ENCODE measurements around the gene CCDC152. TPM values are rescaled to one million over a fixed set of nuclear protein-coding genes. Genes with fewer than 3 reads are reported as not detected.

The CCDC152 gene
- total and polyA plus RNA-seq, 2 of the 13 experiments (the other 11 are each of a cell fraction or from before 2014, with no cell fraction given), result 0.20 to 0.36 TPM

DNA sequence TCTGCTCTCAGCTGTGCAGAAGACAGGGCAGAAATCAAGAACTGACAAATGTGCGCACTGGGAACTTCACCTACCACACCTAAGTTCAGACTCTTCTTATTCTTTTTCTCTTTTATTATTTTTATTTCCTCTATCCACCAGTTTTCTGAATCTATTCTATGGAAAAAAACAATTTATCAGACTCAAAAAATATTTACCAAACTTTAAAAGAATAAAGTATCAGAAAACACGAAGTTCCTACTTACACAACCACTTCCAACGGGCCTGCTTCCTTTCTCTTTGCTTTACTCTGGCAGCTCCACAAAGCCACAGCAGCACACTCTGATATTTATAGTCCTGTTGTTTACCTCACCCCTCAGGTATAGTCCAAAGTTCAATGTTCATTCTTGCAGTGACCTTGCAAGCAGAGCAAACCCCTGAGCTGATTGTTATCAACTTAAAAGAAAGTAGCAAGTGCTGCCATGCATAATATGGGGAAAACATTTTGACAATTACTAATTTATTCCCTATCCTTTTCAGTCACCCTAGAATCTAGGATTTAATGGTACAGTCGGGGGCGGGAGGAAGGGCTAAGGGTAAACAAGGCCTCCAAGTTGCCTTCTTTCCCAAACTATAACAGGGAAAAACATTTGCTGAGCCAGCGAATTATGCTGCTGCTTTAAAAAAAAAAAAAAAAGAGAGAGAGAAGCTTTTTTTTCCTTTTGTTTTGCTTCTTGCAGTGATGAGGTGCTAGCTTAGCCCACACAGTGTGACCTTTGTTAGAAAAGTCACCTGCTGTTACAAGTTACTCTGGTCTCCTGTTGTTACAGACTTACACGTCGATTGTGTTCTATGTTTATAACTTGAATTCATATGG, 55.2 kb downstream of the CCDC152 start, which contains the start of gene SELENOP (continued):
- TF ChIP-seq, protein P1, sequence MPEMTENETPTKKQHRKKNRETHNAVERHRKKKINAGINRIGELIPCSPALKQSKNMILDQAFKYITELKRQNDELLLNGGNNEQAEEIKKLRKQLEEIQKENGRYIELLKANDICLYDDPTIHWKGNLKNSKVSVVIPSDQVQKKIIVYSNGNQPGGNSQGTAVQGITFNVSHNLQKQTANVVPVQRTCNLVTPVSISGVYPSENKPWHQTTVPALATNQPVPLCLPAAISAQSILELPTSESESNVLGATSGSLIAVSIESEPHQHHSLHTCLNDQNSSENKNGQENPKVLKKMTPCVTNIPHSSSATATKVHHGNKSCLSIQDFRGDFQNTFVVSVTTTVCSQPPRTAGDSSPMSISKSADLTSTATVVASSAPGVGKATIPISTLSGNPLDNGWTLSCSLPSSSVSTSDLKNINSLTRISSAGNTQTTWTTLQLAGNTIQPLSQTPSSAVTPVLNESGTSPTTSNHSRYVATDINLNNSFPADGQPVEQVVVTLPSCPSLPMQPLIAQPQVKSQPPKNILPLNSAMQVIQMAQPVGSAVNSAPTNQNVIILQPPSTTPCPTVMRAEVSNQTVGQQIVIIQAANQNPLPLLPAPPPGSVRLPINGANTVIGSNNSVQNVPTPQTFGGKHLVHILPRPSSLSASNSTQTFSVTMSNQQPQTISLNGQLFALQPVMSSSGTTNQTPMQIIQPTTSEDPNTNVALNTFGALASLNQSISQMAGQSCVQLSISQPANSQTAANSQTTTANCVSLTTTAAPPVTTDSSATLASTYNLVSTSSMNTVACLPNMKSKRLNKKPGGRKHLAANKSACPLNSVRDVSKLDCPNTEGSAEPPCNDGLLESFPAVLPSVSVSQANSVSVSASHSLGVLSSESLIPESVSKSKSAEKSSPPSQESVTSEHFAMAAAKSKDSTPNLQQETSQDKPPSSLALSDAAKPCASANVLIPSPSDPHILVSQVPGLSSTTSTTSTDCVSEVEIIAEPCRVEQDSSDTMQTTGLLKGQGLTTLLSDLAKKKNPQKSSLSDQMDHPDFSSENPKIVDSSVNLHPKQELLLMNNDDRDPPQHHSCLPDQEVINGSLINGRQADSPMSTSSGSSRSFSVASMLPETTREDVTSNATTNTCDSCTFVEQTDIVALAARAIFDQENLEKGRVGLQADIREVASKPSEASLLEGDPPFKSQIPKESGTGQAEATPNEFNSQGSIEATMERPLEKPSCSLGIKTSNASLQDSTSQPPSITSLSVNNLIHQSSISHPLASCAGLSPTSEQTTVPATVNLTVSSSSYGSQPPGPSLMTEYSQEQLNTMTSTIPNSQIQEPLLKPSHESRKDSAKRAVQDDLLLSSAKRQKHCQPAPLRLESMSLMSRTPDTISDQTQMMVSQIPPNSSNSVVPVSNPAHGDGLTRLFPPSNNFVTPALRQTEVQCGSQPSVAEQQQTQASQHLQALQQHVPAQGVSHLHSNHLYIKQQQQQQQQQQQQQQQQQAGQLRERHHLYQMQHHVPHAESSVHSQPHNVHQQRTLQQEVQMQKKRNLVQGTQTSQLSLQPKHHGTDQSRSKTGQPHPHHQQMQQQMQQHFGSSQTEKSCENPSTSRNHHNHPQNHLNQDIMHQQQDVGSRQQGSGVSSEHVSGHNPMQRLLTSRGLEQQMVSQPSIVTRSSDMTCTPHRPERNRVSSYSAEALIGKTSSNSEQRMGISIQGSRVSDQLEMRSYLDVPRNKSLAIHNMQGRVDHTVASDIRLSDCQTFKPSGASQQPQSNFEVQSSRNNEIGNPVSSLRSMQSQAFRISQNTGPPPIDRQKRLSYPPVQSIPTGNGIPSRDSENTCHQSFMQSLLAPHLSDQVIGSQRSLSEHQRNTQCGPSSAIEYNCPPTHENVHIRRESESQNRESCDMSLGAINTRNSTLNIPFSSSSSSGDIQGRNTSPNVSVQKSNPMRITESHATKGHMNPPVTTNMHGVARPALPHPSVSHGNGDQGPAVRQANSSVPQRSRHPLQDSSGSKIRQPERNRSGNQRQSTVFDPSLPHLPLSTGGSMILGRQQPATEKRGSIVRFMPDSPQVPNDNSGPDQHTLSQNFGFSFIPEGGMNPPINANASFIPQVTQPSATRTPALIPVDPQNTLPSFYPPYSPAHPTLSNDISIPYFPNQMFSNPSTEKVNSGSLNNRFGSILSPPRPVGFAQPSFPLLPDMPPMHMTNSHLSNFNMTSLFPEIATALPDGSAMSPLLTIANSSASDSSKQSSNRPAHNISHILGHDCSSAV (CRISPR knock-in tag; IDR thresholded peaks at IDR 0.05; ENCODE audit: borderline replicate concordance), result no peak
- no peak for TF ChIP-seq TOE1 (CRISPR knock-in tag; IDR thresholded peaks at IDR 0.05)
- TF ChIP-seq, protein P2, sequence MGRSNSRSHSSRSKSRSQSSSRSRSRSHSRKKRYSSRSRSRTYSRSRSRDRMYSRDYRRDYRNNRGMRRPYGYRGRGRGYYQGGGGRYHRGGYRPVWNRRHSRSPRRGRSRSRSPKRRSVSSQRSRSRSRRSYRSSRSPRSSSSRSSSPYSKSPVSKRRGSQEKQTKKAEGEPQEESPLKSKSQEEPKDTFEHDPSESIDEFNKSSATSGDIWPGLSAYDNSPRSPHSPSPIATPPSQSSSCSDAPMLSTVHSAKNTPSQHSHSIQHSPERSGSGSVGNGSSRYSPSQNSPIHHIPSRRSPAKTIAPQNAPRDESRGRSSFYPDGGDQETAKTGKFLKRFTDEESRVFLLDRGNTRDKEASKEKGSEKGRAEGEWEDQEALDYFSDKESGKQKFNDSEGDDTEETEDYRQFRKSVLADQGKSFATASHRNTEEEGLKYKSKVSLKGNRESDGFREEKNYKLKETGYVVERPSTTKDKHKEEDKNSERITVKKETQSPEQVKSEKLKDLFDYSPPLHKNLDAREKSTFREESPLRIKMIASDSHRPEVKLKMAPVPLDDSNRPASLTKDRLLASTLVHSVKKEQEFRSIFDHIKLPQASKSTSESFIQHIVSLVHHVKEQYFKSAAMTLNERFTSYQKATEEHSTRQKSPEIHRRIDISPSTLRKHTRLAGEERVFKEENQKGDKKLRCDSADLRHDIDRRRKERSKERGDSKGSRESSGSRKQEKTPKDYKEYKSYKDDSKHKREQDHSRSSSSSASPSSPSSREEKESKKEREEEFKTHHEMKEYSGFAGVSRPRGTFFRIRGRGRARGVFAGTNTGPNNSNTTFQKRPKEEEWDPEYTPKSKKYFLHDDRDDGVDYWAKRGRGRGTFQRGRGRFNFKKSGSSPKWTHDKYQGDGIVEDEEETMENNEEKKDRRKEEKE (IDR thresholded peaks at IDR 0.05), result no peak
- no peak for TF ChIP-seq ZNF552 (CRISPR knock-in tag; IDR thresholded peaks at IDR 0.05; ENCODE audit: borderline replicate concordance)
- no peak; the same call in 1 of the 2 replicates for TF ChIP-seq NFKB2 (CRISPR knock-in tag; IDR thresholded peaks at IDR 0.05; ENCODE audit: borderline replicate concordance)
- TF ChIP-seq, protein P3, sequence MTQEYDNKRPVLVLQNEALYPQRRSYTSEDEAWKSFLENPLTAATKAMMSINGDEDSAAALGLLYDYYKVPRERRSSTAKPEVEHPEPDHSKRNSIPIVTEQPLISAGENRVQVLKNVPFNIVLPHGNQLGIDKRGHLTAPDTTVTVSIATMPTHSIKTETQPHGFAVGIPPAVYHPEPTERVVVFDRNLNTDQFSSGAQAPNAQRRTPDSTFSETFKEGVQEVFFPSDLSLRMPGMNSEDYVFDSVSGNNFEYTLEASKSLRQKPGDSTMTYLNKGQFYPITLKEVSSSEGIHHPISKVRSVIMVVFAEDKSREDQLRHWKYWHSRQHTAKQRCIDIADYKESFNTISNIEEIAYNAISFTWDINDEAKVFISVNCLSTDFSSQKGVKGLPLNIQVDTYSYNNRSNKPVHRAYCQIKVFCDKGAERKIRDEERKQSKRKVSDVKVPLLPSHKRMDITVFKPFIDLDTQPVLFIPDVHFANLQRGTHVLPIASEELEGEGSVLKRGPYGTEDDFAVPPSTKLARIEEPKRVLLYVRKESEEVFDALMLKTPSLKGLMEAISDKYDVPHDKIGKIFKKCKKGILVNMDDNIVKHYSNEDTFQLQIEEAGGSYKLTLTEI (CRISPR knock-in tag; conservative IDR thresholded peaks at IDR 0.05), result no peak
- TF ChIP-seq FOXK1 (CRISPR knock-in tag; IDR thresholded peaks at IDR 0.05; ENCODE audit: borderline replicate concordance, low read depth), result peak; percentile 92
- TF ChIP-seq, protein P4, sequence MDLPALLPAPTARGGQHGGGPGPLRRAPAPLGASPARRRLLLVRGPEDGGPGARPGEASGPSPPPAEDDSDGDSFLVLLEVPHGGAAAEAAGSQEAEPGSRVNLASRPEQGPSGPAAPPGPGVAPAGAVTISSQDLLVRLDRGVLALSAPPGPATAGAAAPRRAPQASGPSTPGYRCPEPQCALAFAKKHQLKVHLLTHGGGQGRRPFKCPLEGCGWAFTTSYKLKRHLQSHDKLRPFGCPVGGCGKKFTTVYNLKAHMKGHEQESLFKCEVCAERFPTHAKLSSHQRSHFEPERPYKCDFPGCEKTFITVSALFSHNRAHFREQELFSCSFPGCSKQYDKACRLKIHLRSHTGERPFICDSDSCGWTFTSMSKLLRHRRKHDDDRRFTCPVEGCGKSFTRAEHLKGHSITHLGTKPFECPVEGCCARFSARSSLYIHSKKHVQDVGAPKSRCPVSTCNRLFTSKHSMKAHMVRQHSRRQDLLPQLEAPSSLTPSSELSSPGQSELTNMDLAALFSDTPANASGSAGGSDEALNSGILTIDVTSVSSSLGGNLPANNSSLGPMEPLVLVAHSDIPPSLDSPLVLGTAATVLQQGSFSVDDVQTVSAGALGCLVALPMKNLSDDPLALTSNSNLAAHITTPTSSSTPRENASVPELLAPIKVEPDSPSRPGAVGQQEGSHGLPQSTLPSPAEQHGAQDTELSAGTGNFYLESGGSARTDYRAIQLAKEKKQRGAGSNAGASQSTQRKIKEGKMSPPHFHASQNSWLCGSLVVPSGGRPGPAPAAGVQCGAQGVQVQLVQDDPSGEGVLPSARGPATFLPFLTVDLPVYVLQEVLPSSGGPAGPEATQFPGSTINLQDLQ (CRISPR knock-in tag; IDR thresholded peaks at IDR 0.05), result no peak
- TF ChIP-seq, protein P5, sequence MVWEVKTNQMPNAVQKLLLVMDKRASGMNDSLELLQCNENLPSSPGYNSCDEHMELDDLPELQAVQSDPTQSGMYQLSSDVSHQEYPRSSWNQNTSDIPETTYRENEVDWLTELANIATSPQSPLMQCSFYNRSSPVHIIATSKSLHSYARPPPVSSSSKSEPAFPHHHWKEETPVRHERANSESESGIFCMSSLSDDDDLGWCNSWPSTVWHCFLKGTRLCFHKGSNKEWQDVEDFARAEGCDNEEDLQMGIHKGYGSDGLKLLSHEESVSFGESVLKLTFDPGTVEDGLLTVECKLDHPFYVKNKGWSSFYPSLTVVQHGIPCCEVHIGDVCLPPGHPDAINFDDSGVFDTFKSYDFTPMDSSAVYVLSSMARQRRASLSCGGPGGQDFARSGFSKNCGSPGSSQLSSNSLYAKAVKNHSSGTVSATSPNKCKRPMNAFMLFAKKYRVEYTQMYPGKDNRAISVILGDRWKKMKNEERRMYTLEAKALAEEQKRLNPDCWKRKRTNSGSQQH (CRISPR knock-in tag; IDR thresholded peaks at IDR 0.05; ENCODE audit: low read depth), result peak; percentile 24; the same call in 1 of the 2 replicates

Data from HepG2 (cell line).